HUDEP-2 (cell line): ENCODE measurements around the gene MORN3.
"Not testable (repeated sequence)": the region's sequence is repeated elsewhere in the genome, so short reads cannot be mapped to it uniquely, and the experiment has no call there.

Experiments used
- DNase-seq, 76 experiments: peaks; one replicate each; lab custom pipeline; 2025; ENCODE audit not compliant: unreplicated experiment in 76 of 76; lab: John Stamatoyannopoulos, UW

MORN3 gene

DNA sequence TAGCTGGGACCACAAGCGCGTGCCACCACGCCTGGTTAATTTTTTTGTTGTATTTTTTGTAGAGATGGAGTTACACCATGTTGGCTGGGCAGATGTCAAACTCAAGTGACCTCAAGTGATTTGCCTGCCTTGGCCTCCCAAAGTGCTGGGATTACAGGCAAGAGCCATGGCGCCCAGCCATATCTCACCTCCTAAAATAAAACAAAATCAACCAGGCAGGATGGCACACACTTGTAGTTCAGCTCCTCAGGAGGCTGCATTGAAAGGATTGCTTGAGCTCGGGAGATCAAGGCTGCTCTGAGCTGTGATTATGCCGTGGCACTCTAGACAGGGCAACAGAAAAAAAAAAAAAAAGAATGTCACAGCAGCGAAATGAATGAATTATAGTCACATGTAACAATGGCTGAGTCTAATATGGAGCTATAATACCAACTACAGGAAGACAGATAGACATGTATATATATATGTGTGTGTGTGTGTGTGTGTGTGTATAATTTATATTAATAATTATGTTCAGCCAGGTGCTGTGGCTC lies 23.8 kb upstream of the MORN3 start:
- DNase-seq, result no peak

DNA sequence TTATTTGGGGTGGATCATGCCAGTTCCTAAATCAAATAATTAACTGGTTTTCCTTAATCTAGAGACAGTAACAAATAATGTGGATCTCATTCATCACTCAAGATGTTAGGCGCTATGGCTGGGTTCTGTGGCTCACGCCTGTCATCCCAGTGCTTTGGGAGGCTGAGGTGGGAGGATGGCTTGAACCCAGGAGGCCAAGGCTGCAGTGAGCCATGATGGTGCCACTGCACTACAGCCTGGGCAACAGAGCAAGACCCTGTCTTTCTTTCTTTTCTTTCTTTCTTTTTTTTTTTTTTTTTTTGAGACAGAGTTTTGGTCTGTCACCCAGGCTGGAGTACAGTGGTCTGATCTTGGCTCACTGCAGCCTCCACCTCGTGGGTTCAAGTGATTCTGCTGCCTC lies 23.3 kb upstream of the MORN3 start:
- DNase-seq, result not testable (repeated sequence)

DNA sequence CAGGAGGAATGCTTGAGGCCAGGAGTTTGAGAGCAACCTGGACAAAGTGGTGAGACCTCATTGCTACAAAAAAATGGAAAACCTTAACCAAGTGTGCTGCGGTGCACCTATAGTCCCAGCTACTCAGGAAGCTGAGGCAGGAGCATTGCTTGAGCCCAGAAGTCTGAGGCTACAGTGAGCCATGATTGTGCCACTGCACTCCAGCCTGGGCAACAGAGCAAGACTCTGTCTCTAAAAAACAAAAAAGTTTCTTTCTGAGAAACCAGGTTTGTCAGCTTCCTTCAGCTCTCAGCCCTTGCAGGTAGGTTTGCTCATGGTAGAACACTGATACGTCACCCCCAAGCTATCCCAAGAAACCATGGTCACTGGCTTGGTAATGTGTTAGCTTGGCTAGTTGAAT lies 20.0 kb upstream of the MORN3 start:
- DNase-seq, result no peak

DNA sequence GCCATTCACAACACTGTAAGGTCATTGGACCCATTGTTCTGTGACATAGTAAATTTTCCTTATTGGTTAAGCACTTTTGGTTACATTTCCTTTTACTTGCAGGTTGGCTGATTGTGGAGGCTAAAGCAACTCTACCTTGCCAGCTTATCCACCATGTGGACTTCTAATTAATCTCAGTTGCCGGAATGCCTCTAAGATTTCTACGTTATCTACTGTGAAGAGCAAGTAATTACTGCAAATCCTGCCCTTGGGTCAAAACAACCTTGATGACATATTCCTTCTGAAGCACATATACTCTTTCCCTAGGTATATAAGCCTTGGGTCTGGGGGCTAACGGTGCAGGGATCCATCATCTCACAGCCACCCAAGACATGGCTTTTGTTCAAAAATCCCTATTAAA lies 19.5 kb upstream of the MORN3 start:
- no peak for DNase-seq

GRCh38 chr12:121679661-121680197 lies 10.3 kb upstream of the MORN3 start:
- not testable (repeated sequence) for DNase-seq

DNA sequence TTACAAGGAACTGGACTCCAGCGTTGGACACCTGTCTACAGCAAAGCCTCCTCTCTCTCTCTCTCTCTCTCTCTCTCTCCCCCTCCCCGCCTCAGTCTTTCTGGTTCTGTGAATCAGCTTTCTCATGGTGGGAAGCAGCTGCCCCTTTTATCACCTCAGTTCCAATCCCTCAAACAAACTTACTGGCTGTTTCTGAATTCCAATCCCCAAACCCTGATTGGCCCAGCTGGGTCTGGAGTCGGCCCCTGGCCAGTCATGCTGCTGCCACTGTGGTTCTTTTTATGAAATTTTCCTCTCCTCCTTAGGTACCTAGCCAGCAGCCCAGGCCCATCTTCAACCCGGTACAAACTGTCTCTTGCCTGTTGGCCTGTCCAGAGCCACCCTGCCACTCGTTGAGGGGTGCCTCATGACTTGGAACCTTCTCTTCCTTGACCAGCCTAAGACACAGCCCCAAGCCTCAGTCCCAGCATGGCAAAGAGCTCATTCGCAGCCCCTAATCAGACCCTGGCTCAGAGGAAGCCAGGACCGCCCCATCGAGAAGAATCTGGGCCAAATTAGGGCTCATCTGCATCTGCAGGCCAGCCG lies 9.4 kb upstream of the MORN3 start:
- no peak for DNase-seq

DNA sequence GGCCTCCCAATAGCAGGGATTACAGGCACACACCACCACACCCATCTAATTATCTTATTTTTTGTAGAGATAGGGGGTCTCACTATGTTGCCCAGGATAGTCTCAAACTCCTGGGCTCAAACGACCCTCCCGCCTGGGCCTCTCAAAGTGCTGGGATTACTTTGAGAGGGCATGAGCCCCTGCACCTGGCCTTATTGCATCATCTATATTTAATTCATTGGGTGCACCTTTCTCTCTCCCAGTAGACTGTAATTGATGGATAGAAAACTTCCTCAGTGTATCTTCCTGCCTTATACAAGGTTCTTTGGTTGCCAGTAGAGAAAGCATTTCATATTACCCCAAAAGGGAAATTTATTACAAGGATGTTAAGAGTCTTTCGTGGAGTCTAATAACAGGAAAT lies 8.9 kb upstream of the MORN3 start:
- DNase-seq, result no peak

- no peak for DNase-seq
Measured at GRCh38 chr12:121676190-121676589, 6.7 kb upstream of the MORN3 start.

- no peak for DNase-seq
Measured at GRCh38 chr12:121673013-121673511, 3.6 kb upstream of the MORN3 start.

DNA sequence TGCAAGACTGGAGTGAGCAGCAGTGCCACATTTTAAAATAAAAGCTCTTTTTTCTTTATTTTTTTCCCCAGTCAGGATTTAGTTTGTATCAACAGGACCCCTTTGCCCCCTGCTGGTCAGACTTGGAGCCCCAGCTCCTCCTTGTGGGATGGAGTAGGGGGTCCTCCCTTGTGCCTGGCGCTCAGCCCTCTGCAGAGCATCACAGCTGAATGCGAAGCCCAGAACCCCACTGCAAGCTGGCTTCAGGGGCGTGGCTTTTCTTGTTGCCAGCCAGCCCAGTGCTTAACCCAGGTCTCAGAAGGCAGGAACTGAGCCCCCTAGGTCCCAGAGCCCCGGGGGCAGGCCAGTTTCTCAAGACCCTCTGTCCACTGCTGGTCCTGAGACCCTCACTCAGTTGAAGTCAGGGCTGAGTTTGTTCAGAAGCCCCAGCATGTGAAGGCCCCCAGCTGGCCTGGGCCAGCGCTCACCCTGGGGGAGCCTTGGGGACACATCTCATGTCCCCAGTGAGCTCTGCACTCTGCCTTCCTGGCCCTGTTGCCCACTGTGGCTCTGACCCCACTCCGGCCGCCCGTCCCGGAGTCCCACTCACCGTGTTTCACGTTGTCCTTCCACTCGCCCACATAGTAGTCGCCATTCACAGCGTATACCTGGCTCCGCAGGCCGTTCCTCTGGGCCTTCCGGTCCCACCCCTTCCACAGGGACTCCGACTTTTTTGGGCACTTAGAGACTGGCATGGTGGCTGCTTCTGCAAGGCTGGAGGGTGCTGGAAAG lies 519 bp downstream of the MORN3 start:
- peak in 25 of 76 experiments; percentile 2 to 39 (median 14) for DNase-seq

DNA sequence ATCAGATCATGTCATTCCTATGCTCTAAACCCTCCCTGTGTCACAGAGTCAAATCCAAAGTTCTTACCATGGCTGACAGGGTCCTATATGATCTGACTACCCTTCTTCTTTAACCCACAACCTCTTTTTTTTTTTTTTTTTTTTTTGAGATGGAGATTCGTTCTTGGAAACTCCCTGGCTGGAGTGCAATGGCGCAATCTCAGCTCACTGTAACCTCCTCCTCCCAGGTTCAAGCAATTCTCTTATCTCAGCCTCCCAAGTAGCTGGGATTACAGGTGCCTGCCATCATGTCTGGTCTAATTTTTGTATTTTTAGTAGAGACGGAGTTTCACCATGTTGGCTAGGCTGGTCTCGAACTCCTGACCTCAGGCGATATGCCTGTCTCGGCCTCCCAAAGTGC lies 2.6 kb downstream of the MORN3 start:
- not testable (repeated sequence) for DNase-seq

DNA sequence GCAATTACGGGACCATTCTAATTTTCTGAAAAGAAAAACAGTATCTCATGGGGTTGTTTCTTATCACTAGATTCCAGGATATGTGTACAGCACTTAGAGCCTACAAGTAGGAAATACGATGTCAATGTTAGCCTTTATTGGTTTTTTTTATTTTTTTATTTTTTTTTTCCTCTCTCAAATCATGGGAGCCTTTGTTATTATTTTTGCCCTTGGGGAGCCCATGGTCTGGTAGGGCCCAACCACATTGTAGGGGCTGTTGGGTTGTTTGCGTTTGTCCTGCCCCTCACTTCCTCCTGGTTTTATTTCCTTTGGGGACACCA lies 5.9 kb downstream of the MORN3 start:
- no peak for DNase-seq

GRCh38 chr12:121661353-121662105 lies 7.9 kb downstream of the MORN3 start:
- not testable (repeated sequence) for DNase-seq

- DNase-seq, result peak in 1 of 76 experiments; percentile 7
Measured at GRCh38 chr12:121657305-121658008, 12.0 kb downstream of the MORN3 start.

DNA sequence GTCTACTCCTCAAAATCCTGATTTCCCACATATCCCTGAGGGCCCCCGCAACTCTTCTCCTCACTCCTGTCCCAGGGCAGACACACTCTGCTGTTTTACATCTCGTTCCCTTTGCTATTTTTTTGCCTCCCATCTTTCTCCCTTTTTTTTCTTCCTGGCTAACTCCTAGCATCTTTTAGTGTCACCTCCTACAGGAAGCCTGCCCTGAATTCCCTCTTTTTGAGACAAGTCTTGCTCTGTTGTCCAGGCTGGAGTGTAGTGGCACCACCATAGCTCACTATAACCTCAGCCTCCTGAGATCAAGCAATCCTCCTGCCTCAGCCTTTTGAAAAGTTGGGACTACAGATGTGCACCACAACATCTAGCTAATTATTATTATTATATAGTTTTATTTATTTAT lies 13.3 kb downstream of the MORN3 start:
- no peak for DNase-seq

DNA sequence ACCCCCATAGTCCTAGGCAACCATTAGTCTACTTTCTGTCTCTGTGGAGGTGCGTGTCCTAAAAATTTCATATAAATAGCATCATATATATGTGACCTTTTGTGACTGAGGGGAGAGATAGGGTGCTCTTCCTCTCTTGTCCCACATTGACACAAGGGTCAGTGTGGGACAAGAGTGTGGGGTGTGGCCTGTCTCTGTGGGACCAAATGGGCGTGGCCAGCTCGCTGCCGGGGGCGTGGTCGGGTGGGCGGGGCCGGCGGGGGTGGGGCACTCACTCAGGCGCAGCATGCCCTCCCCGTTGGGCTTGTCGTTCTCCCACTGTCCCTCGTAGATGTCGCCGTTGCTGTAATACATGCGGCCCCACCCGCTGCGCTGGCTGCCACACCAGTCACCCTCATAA lies 15.5 kb downstream of the MORN3 start:
- DNase-seq, result peak in 3 of 76 experiments; percentile 10 to 23 (median 10)

GRCh38 chr12:121652767-121653497 lies 16.5 kb downstream of the MORN3 start:
- peak in 2 of 76 experiments; percentile 15 to 21 for DNase-seq

GRCh38 chr12:121651320-121651719 lies 18.1 kb downstream of the MORN3 start:
- DNase-seq, result no peak

DNA sequence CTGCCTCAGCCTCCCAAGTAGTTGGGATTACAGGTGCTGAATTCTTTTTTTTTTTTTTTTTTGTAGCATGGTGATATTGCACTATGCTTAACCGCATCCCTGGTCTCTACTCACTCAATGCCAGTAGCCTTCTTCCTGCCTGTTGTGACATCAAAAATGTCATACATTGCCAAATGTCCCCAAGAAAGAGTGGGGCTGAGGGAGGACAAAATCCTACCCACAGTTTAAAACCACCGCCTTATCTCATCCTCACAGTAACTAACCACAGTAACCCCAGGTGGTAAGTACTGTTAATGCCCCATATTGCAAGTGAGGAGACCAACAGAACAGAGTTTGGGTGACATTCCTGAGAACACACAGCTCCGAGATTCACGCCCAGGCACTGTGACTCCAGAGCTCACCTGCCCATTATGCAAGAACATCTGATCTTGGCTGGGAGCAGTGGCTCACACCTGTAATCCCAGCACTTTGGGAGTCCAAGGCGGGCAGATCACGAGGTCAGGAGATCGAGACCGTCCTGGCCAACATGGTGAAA lies 19.6 kb downstream of the MORN3 start:
- DNase-seq, result peak in 65 of 76 experiments; percentile 6 to 90 (median 58)
